HCT116 (cell line): ENCODE measurements around the gene KIF21B. TPM values are rescaled to one million over a fixed set of nuclear protein-coding genes. Genes with fewer than 3 reads are reported as not detected.

Experiments used
- ATAC-seq: fragments of 200-7000 bp; cut with Tn5 transposase; 2 replicates; pipeline ENCODE4 v1.9.1; 2020; ENCODE audit warnings: mild to moderate bottlenecking, moderate library complexity
- BruUV-seq: library from RNA; stranded (reverse); fragments of 400-500 nt; replicated peaks from 2 replicates; lab custom pipeline; 2021; lab: Mats Ljungman, UMichigan
- CTCF ChIA-PET: fragments of 300-600 bp; sonication (Branson Sonifier 250); formaldehyde crosslinking; loops from one replicate; lab custom pipeline; 2021; ENCODE audit warnings: antibody characterized with exemption; lab: Charles Lee
- POLR2A ChIA-PET: fragments of 300-600, 350-600 bp; sonication (Branson Sonifier 250); formaldehyde crosslinking; loops from one replicate; lab custom pipeline; 2021; ENCODE audit warnings: antibody characterized with exemption; lab: Charles Lee
- RAD21 ChIA-PET, 2 experiments: fragments of 300-600 bp; sonication (Branson Sonifier 250); formaldehyde crosslinking; loops; one replicate each; lab custom pipeline; 2023; ENCODE audit warnings: low total read pairs in 2 of 2; ENCODE audit not compliant: uncharacterized antibody in 2 of 2, unreplicated experiment in 2 of 2, low non-redundant PET in 1 of 2; lab: Charles Lee
- DNase-seq: peaks from one replicate; pipeline ENCODE4 v3.0.0-alpha.2; 2010; ENCODE audit warnings: low read depth, low spot score
- H2AFZ ChIP-seq: fragments of 200-600 bp; shearing (Covaris generic), sonication (generic); 2 replicates; pipeline ENCODE4 v1.6.1; 2017; ENCODE audit warnings: low read depth, mixed run types, mixed read lengths, antibody characterized with exemption, low read length; ENCODE audit not compliant: poor library complexity, severe bottlenecking
- H3K27ac ChIP-seq: 2 replicates; pipeline ENCODE4 v1.5.1; 2012; ENCODE audit warnings: low read depth, low read length
- H3K27me3 ChIP-seq: fragments of 200-600 bp; sonication (generic); 2 replicates; pipeline ENCODE4 v1.6.1; 2016; ENCODE audit warnings: mixed run types, low read length, mixed read lengths; ENCODE audit not compliant: insufficient read depth
- H3K36me3 ChIP-seq, 2 experiments: fragments of 200-500 bp in 1 of 2; fragments of 200-600 bp in 1 of 2; sonication (Bioruptor generic) in 1 of 2; sonication (generic) in 1 of 2; 2 replicates each; pipeline versions ENCODE4 v1.5.1 to v1.6.1; 2014 to 2016; ENCODE audit warnings: low read length in 2 of 2, inconsistent platforms in 1 of 2, mixed read lengths in 1 of 2, mixed run types in 1 of 2; ENCODE audit not compliant: insufficient read depth in 2 of 2, control insufficient read depth in 1 of 2
- H3K4me1 ChIP-seq, 2 experiments: fragments of 200-600 bp in 1 of 2; sonication (generic) in 1 of 2; 2 replicates each; pipeline versions ENCODE4 v1.5.1 to v1.6.1; 2012 to 2017; ENCODE audit warnings: low read length in 2 of 2, inconsistent platforms in 1 of 2, mild to moderate bottlenecking in 1 of 2, mixed read lengths in 1 of 2, mixed run types in 1 of 2, moderate library complexity in 1 of 2; ENCODE audit not compliant: insufficient read depth in 2 of 2, control insufficient read depth in 1 of 2
- H3K4me2 ChIP-seq: fragments of 200-600 bp; sonication (generic); 2 replicates; pipeline ENCODE4 v1.6.1; 2017; ENCODE audit warnings: mixed run types, low read length, mixed read lengths
- H3K4me3 ChIP-seq, 2 experiments: fragments of 200-600 bp in 1 of 2; sonication (generic) in 1 of 2; replicated peaks in 1 of 2; 2 replicates each; pipeline ENCODE4 v1.5.1; 2011 to 2016; ENCODE audit warnings: low read length in 2 of 2, control low read depth in 1 of 2, low read depth in 1 of 2, mild to moderate bottlenecking in 1 of 2, mixed read lengths in 1 of 2, mixed run types in 1 of 2
- H3K79me2 ChIP-seq: fragments of 200-600 bp; sonication (generic); 2 replicates; pipeline ENCODE4 v1.6.1; 2017; ENCODE audit warnings: mild to moderate bottlenecking, mixed run types, low read length, moderate library complexity, mixed read lengths; ENCODE audit not compliant: insufficient read depth
- H3K9ac ChIP-seq: fragments of 200-600 bp; sonication (generic); 2 replicates; pipeline ENCODE4 v1.6.1; 2016; ENCODE audit warnings: low read length, mixed read lengths
- H3K9me2 ChIP-seq: fragments of 200-600 bp; sonication (generic), shearing (Covaris generic); 2 replicates; pipeline ENCODE4 v1.6.1; 2017; ENCODE audit warnings: mixed run types, mild to moderate bottlenecking, moderate library complexity; ENCODE audit not compliant: insufficient read depth
- H3K9me3 ChIP-seq, 2 experiments: fragments of 200-500 bp in 1 of 2; fragments of 200-600 bp in 1 of 2; sonication (Bioruptor generic) in 1 of 2; sonication (generic) in 1 of 2; 2 replicates each; pipeline ENCODE4 v1.6.1; 2014 to 2017; ENCODE audit warnings: low read length in 2 of 2, mixed read lengths in 2 of 2, inconsistent platforms in 1 of 2, low read depth in 1 of 2, mild to moderate bottlenecking in 1 of 2, mixed run types in 1 of 2, moderate library complexity in 1 of 2; ENCODE audit not compliant: control insufficient read depth in 1 of 2, insufficient read depth in 1 of 2
- H4K20me1 ChIP-seq: fragments of 200-600 bp; sonication (generic), shearing (Covaris generic); 2 replicates; pipeline ENCODE4 v1.6.1; 2017; ENCODE audit warnings: mixed run types, mild to moderate bottlenecking, moderate library complexity; ENCODE audit not compliant: insufficient read depth
- ELF1 ChIP-seq: IDR thresholded peaks from 2 replicates; pipeline ENCODE4 v1.6.1; 2012; ENCODE audit warnings: low read depth, borderline replicate concordance
- EZH2 ChIP-seq: fragments of 200-600 bp; sonication (generic); IDR thresholded peaks from 2 replicates; pipeline ENCODE4 v1.6.1; 2017; ENCODE audit warnings: antibody characterized with exemption, mixed run types
- EZH2phosphoT487 ChIP-seq: fragments of 200-600 bp; IDR thresholded peaks from 2 replicates; pipeline ENCODE4 v1.6.1; 2018; ENCODE audit warnings: antibody characterized with exemption, borderline replicate concordance
- JUND ChIP-seq: IDR thresholded peaks from 2 replicates; pipeline ENCODE4 v1.6.1; 2012
- RAD21 ChIP-seq: IDR thresholded peaks from 2 replicates; pipeline ENCODE4 v1.6.1; 2012; ENCODE audit warnings: low read depth, mild to moderate bottlenecking
- SIN3A ChIP-seq: IDR thresholded peaks from 2 replicates; pipeline ENCODE4 v1.6.1; 2012; ENCODE audit warnings: low read depth
- SRF ChIP-seq: IDR thresholded peaks from 2 replicates; pipeline ENCODE4 v1.6.1; 2012; ENCODE audit warnings: low read depth
- ZNF274 ChIP-seq: fragments of 200-500 bp; sonication (Bioruptor generic); IDR thresholded peaks from 2 replicates; pipeline ENCODE4 v1.6.1; 2014; ENCODE audit warnings: mild to moderate bottlenecking, low read depth, low read length, inconsistent platforms
- intact Hi-C: fragments of 100-400 bp; cut with micrococcal nuclease; formaldehyde crosslinking; loops from 2 replicates; pipeline ENCODE4 v1.10.0; 2022
- total RNA-seq: library from RNA; stranded (reverse); gene quantifications from one replicate; pipeline ENCODE4 v1.2.1, GENCODE V29; 2021; ENCODE audit not compliant: unreplicated experiment
- TF ChIP-seq, protein P1 (sequence below): IDR thresholded peaks from 2 replicates; pipeline ENCODE4 v1.6.1; 2012; ENCODE audit warnings: low read depth
- TF ChIP-seq, protein P2 (sequence below): IDR thresholded peaks from 2 replicates; pipeline ENCODE4 v1.6.1; 2012
- TF ChIP-seq, protein P3 (sequence below): IDR thresholded peaks from 2 replicates; pipeline ENCODE4 v1.6.1; 2011; ENCODE audit warnings: mild to moderate bottlenecking, low read length, moderate library complexity; ENCODE audit not compliant: insufficient replicate concordance; ENCODE audit errors: extremely low read depth
- TF ChIP-seq, protein P4 (sequence below): IDR thresholded peaks from 2 replicates; pipeline ENCODE4 v1.6.1; 2012

KIF21B gene
- total RNA-seq, 1 experiment from 2014 or later = 6.1 TPM

DNA sequence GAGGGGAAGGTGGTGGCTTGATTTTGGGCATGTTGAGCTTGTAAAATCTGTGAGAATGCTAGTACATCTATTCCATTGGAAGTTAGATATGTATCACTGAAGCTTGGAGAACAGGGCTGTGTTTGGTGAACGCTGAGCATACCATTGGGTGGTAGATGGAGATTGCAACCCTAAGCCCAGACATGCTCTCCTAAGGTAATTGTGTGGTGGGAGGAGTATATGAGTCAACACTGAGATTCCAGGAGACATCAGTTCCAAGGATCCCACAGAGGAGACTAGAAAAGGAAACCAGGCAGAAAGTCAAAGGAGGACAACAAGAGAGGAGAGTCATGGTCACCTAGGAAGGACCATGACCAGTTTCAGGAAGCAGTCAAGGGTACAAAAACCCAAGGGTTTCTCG lies 60.4 kb downstream of the KIF21B start:
- RAD21 ChIA-PET = no interaction called here
- TF ChIP-seq EZH2phosphoT487 = no peak
- TF ChIP-seq, protein P1, sequence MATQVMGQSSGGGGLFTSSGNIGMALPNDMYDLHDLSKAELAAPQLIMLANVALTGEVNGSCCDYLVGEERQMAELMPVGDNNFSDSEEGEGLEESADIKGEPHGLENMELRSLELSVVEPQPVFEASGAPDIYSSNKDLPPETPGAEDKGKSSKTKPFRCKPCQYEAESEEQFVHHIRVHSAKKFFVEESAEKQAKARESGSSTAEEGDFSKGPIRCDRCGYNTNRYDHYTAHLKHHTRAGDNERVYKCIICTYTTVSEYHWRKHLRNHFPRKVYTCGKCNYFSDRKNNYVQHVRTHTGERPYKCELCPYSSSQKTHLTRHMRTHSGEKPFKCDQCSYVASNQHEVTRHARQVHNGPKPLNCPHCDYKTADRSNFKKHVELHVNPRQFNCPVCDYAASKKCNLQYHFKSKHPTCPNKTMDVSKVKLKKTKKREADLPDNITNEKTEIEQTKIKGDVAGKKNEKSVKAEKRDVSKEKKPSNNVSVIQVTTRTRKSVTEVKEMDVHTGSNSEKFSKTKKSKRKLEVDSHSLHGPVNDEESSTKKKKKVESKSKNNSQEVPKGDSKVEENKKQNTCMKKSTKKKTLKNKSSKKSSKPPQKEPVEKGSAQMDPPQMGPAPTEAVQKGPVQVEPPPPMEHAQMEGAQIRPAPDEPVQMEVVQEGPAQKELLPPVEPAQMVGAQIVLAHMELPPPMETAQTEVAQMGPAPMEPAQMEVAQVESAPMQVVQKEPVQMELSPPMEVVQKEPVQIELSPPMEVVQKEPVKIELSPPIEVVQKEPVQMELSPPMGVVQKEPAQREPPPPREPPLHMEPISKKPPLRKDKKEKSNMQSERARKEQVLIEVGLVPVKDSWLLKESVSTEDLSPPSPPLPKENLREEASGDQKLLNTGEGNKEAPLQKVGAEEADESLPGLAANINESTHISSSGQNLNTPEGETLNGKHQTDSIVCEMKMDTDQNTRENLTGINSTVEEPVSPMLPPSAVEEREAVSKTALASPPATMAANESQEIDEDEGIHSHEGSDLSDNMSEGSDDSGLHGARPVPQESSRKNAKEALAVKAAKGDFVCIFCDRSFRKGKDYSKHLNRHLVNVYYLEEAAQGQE = no peak
- TF ChIP-seq RAD21 = no peak
- TF ChIP-seq, protein P2, sequence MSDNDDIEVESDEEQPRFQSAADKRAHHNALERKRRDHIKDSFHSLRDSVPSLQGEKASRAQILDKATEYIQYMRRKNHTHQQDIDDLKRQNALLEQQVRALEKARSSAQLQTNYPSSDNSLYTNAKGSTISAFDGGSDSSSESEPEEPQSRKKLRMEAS = no peak
- TF ChIP-seq EZH2 = no peak
- no peak for TF ChIP-seq JUND
- no peak for TF ChIP-seq SIN3A
- TF ChIP-seq, protein P3, sequence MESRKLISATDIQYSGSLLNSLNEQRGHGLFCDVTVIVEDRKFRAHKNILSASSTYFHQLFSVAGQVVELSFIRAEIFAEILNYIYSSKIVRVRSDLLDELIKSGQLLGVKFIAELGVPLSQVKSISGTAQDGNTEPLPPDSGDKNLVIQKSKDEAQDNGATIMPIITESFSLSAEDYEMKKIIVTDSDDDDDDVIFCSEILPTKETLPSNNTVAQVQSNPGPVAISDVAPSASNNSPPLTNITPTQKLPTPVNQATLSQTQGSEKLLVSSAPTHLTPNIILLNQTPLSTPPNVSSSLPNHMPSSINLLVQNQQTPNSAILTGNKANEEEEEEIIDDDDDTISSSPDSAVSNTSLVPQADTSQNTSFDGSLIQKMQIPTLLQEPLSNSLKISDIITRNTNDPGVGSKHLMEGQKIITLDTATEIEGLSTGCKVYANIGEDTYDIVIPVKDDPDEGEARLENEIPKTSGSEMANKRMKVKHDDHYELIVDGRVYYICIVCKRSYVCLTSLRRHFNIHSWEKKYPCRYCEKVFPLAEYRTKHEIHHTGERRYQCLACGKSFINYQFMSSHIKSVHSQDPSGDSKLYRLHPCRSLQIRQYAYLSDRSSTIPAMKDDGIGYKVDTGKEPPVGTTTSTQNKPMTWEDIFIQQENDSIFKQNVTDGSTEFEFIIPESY = no peak
- TF ChIP-seq SRF = no peak
- TF ChIP-seq, protein P4, sequence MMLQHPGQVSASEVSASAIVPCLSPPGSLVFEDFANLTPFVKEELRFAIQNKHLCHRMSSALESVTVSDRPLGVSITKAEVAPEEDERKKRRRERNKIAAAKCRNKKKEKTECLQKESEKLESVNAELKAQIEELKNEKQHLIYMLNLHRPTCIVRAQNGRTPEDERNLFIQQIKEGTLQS = no peak
- TF ChIP-seq ELF1 = no peak
- no peak for TF ChIP-seq ZNF274
- TF ChIP-seq, all 23 proteins: peak for 0
- no TSS peak for BruUV-seq
- Histone ChIP-seq H3K9ac (no peak overlapping the region), H2AFZ (no peak overlapping the region), H3K9me3 (no peaks in the 10 kb centered on the region), H4K20me1 (no peaks in the 10 kb centered on the region), H3K4me3 (no peak overlapping the region), H3K4me2 (no peak overlapping the region), H3K27me3 (no peaks in the 10 kb centered on the region), H3K9me2 (no peaks in the 10 kb centered on the region), H3K36me3 (no peaks in the 10 kb centered on the region), H3K4me1 (no peaks in the 10 kb centered on the region), H3K79me2 (no peaks in the 10 kb centered on the region), H3K27ac (no peak overlapping the region)
- DNase-seq (no peak), ATAC-seq (no peak)
- ChIA-PET CTCF (no interaction called here), POLR2A (no interaction called here)
- intact Hi-C loops = no loop called here
